Psoas muscle (tissue), 8 donors: ENCODE data around the gene MT1H. TPM values are rescaled to one million over a fixed set of nuclear protein-coding genes. Genes with fewer than 3 reads are reported as not detected.

Experiments used
- ATAC-seq, 4 donors: fragments of 200-7000 bp; cut with Tn5 transposase; one replicate each; pipeline ENCODE4 v1.9.1; 2020; ENCODE audit warnings: moderate library complexity in 3 of 4, mild to moderate bottlenecking in 2 of 4
- DNase-seq, 2 donors: peaks; one replicate each; pipeline ENCODE4 v3.0.0-alpha.2; 2020
- H3K27ac ChIP-seq: fragments of 200-600 bp; one replicate; pipeline ENCODE4 v1.8.0; 2022
- H3K27me3 ChIP-seq, 3 donors: fragments of 200-600 bp in 1 of 3; one replicate each; pipeline versions ENCODE4 v1.6.1 to v1.8.0; 2013 to 2022; ENCODE audit warnings: low read length in 2 of 3, mild to moderate bottlenecking in 2 of 3, moderate library complexity in 1 of 3; ENCODE audit not compliant: insufficient read depth in 3 of 3
- H3K36me3 ChIP-seq, 2 donors: fragments of 200-600 bp in 1 of 2; one replicate each; pipeline versions ENCODE4 v1.6.1 to v1.8.0; 2013 to 2022; ENCODE audit warnings: low read depth in 1 of 2, mild to moderate bottlenecking in 1 of 2, moderate library complexity in 1 of 2; ENCODE audit not compliant: insufficient read depth in 1 of 2
- H3K4me1 ChIP-seq: fragments of 200-600 bp; one replicate; pipeline ENCODE4 v1.8.0; 2022
- H3K4me3 ChIP-seq: fragments of 200-600 bp; one replicate; pipeline ENCODE4 v1.8.0; 2022; ENCODE audit warnings: mild to moderate bottlenecking
- H3K9me3 ChIP-seq: fragments of 200-600 bp; one replicate; pipeline ENCODE4 v1.8.0; 2022
- CTCF ChIP-seq: fragments of 200-600 bp; IDR thresholded peaks from one replicate; pipeline ENCODE4 v1.8.0; 2022; ENCODE audit warnings: antibody characterized with exemption
- WGBS, 3 donors: extraction: QIAGEN DNeasy Blood & Tissue Kit; methylation state at CpG; one replicate each; pipeline versions ENCODE4 v1.1.6 to v1.1.7; 2013; 5-methylcytosine and 5-hydroxymethylcytosine counted together
- intact Hi-C, 2 donors: fragments of 100-400 bp; cut with DNase I; formaldehyde crosslinking; loops; one replicate each; pipeline versions ENCODE4 v1.11.0 to v1.14.2; 2022
- polyA plus RNA-seq, 3 donors: library from polyadenylated mRNA; stranded (reverse); fragments of 200-250 nt; gene quantifications; one replicate each; pipeline ENCODE4 v1.2.3, GENCODE V29; 2013
- total RNA-seq, 4 donors: library from RNA; stranded (reverse); fragmentation: NEBNext Ultra II Directional in 2 of 4; extraction: Animal tissue kit (Norgen Biotek cat#: 25700) in 2 of 4; gene quantifications; one replicate each; pipeline versions ENCODE4 v1.2.1 to v1.2.4, GENCODE V29; 2021 to 2023
- donor health status: healthy with polysubstance abuse.
- donor health status: DM: no; HTN: no; CAD: no; lungs with moderate emphysema.
- donor health status: Bipolar disorder and iron deficiency.
- donor health status: healthy.
- donor health status: DM: yes; HTN: yes; CAD: no.
- donor health status: DM: no; HTN: no; CAD: no.
- donor health status: DM: no; HTN: no; CAD: no.
- donor health status: DM: yes; HTN: yes; CAD: no.

Gene MT1H
- total and polyA plus RNA-seq, 7 donors: not detected

GRCh38 chr16:56702836-56703235 is 33.2 kb downstream of the MT1H start:
- H3K4me3 ChIP-seq: no peak overlapping the region
- H3K36me3 ChIP-seq: no peaks in the 10 kb centered on the region
- intact Hi-C loops: loop anchor here (1.0 to 10.0 kb wide), 7 partner anchors 30 to 191 kb away; no protein-coding TSS in a partner anchor
- no peak for TF ChIP-seq CTCF
- DNase-seq (no peak), ATAC-seq (no peak)
- H3K27me3 ChIP-seq: no peaks in the 10 kb centered on the region
- H3K9me3 ChIP-seq: no peaks in the 10 kb centered on the region
- 87 to 89% (median 88%) methylated on average over 5 of the region's 5 CpGs for whole genome bisulfite sequencing, 3 donors
- H3K4me1 ChIP-seq: no peaks in the 10 kb centered on the region
- no peak overlapping the region for H3K27ac ChIP-seq

- intact Hi-C loops: loop anchor here in 1 of 2 donors (10.0 kb wide), 1 partner anchor 194 kb away; no protein-coding TSS in a partner anchor
- DNase-seq (no peak), ATAC-seq (no peak)
- no peaks in the 10 kb centered on the region for H3K36me3 ChIP-seq
- no peak overlapping the region for H3K27ac ChIP-seq
- no peaks in the 10 kb centered on the region for H3K4me1 ChIP-seq
- H3K4me3 ChIP-seq: no peak overlapping the region
- H3K9me3 ChIP-seq: no peaks in the 10 kb centered on the region
- no peaks in the 10 kb centered on the region for H3K27me3 ChIP-seq
- TF ChIP-seq CTCF: no peak
- 51 to 68% (median 61%) methylated on average over 13 of the region's 13 CpGs for WGBS, 3 donors
Measured at GRCh38 chr16:56708525-56709442, 39.2 kb downstream of the MT1H start.

- Histone ChIP-seq H3K4me3 (no peak overlapping the region), H3K9me3 (no peaks in the 10 kb centered on the region), H3K36me3 (no peaks in the 10 kb centered on the region), H3K4me1 (no peaks in the 10 kb centered on the region), H3K27me3 (no peaks in the 10 kb centered on the region), H3K27ac (no peak overlapping the region)
- TF ChIP-seq CTCF: no peak
- WGBS, 3 donors: 80 to 87% (median 87%) methylated on average over 4 of the region's 4 CpGs
- intact Hi-C loops: loop anchor here in 1 of 2 donors (10.0 kb wide), 1 partner anchor 195 kb away; no protein-coding TSS in a partner anchor
- ATAC-seq: no peak
- DNase-seq: no peak
Measured at GRCh38 chr16:56709443-56710040, 39.9 kb downstream of the MT1H start.

- Histone ChIP-seq H3K27me3 (no peaks in the 10 kb centered on the region), H3K27ac (no peak overlapping the region), H3K4me3 (no peak overlapping the region), H3K9me3 (no peaks in the 10 kb centered on the region), H3K4me1 (no peaks in the 10 kb centered on the region), H3K36me3 (no peaks in the 10 kb centered on the region)
- intact Hi-C loops: no loop called here
- ATAC-seq (no peak), DNase-seq (no peak)
- 66 to 85% (median 77%) methylated on average over 3 of the region's 3 CpGs for WGBS, 3 donors
- TF ChIP-seq CTCF: no peak
Measured at GRCh38 chr16:56710181-56710737, 40.6 kb downstream of the MT1H start.
